ENCODE results near the gene BRD4. TPM values are rescaled to one million over a fixed set of nuclear protein-coding genes. Genes with fewer than 3 reads are reported as not detected.
"Not testable (repeated sequence)": the region's sequence is repeated elsewhere in the genome, so short reads cannot be mapped to it uniquely, and the experiment has no call there.

Gene BRD4
- total RNA-seq, 1 donor, result 29.3 TPM

- H3K9me3 ChIP-seq (ENCODE audit: low read depth, low read length), result no peaks in the 10 kb centered on the region
- no peaks in the 10 kb centered on the region for H3K27me3 ChIP-seq (ENCODE audit: insufficient read depth, low read length)
- no peak overlapping the region for H3K4me3 ChIP-seq (ENCODE audit: low read length)
- H3K4me1 ChIP-seq (ENCODE audit: insufficient read depth, low read length), result no peaks in the 10 kb centered on the region
Observed at GRCh38 chr19:15368798-15369593, 36.7 kb upstream of the BRD4 start.

GRCh38 chr19:15368051-15368632, 35.8 kb upstream of the BRD4 start:
- Histone ChIP-seq H3K4me1 (ENCODE audit: insufficient read depth, low read length) (no peaks in the 10 kb centered on the region), H3K4me3 (ENCODE audit: low read length) (no peak overlapping the region), H3K27me3 (ENCODE audit: insufficient read depth, low read length) (no peaks in the 10 kb centered on the region), H3K9me3 (ENCODE audit: low read depth, low read length) (no peaks in the 10 kb centered on the region)

- no peaks in the 10 kb centered on the region for H3K9me3 ChIP-seq (ENCODE audit: low read depth, low read length)
- no peaks in the 10 kb centered on the region for H3K27me3 ChIP-seq (ENCODE audit: insufficient read depth, low read length)
- no peaks in the 10 kb centered on the region for H3K4me1 ChIP-seq (ENCODE audit: insufficient read depth, low read length)
- no peak overlapping the region for H3K4me3 ChIP-seq (ENCODE audit: low read length)
Observed at GRCh38 chr19:15367439-15367838, 35.1 kb upstream of the BRD4 start.

GRCh38 chr19:15365264-15365663, 32.9 kb upstream of the BRD4 start:
- Histone ChIP-seq H3K4me3 (ENCODE audit: low read length) (no peak overlapping the region), H3K4me1 (ENCODE audit: insufficient read depth, low read length) (no peaks in the 10 kb centered on the region), H3K9me3 (ENCODE audit: low read depth, low read length) (no peaks in the 10 kb centered on the region), H3K27me3 (ENCODE audit: insufficient read depth, low read length) (no peaks in the 10 kb centered on the region)

- H3K27me3 ChIP-seq (ENCODE audit: insufficient read depth, low read length); H3K4me3 ChIP-seq (ENCODE audit: low read length); H3K4me1 ChIP-seq (ENCODE audit: insufficient read depth, low read length); H3K9me3 ChIP-seq (ENCODE audit: low read depth, low read length): not testable (repeated sequence)
Observed at GRCh38 chr19:15363791-15364190, 31.5 kb upstream of the BRD4 start.

- not testable (repeated sequence) for H3K9me3 ChIP-seq (ENCODE audit: low read depth, low read length); H3K4me1 ChIP-seq (ENCODE audit: insufficient read depth, low read length); H3K4me3 ChIP-seq (ENCODE audit: low read length); H3K27me3 ChIP-seq (ENCODE audit: insufficient read depth, low read length)
Observed at GRCh38 chr19:15363048-15363447, 30.7 kb upstream of the BRD4 start.

GRCh38 chr19:15360015-15360414, 27.7 kb upstream of the BRD4 start:
- not testable (repeated sequence) for H3K4me1 ChIP-seq (ENCODE audit: insufficient read depth, low read length); H3K4me3 ChIP-seq (ENCODE audit: low read length); H3K27me3 ChIP-seq (ENCODE audit: insufficient read depth, low read length); H3K9me3 ChIP-seq (ENCODE audit: low read depth, low read length)

GRCh38 chr19:15358918-15359317, 26.6 kb upstream of the BRD4 start:
- Histone ChIP-seq H3K9me3 (ENCODE audit: low read depth, low read length) (no peaks in the 10 kb centered on the region), H3K4me3 (ENCODE audit: low read length) (no peak overlapping the region)

GRCh38 chr19:15357906-15358305, 25.6 kb upstream of the BRD4 start:
- Histone ChIP-seq H3K9me3 (ENCODE audit: low read depth, low read length) (no peaks in the 10 kb centered on the region), H3K4me3 (ENCODE audit: low read length) (no peak overlapping the region), H3K4me1 (ENCODE audit: insufficient read depth, low read length) (no peaks in the 10 kb centered on the region), H3K27me3 (ENCODE audit: insufficient read depth, low read length) (no peaks in the 10 kb centered on the region)

More at GRCh38 chr19:15358918-15359317, 26.6 kb upstream of the BRD4 start:
- Histone ChIP-seq H3K4me1 (ENCODE audit: insufficient read depth, low read length) (no peaks in the 10 kb centered on the region), H3K27me3 (ENCODE audit: insufficient read depth, low read length) (no peaks in the 10 kb centered on the region)

- H3K9me3 ChIP-seq (ENCODE audit: low read depth, low read length), result no peaks in the 10 kb centered on the region
- H3K4me1 ChIP-seq (ENCODE audit: insufficient read depth, low read length), result no peaks in the 10 kb centered on the region
- no peak overlapping the region for H3K4me3 ChIP-seq (ENCODE audit: low read length)
- H3K27me3 ChIP-seq (ENCODE audit: insufficient read depth, low read length), result no peaks in the 10 kb centered on the region
Observed at GRCh38 chr19:15354566-15355296, 22.4 kb upstream of the BRD4 start.

- Histone ChIP-seq H3K9me3 (ENCODE audit: low read depth, low read length) (no peaks in the 10 kb centered on the region), H3K4me1 (ENCODE audit: insufficient read depth, low read length) (no peaks in the 10 kb centered on the region), H3K4me3 (ENCODE audit: low read length) (no peak overlapping the region), H3K27me3 (ENCODE audit: insufficient read depth, low read length) (no peaks in the 10 kb centered on the region)
Observed at GRCh38 chr19:15353908-15354307, 21.6 kb upstream of the BRD4 start.

GRCh38 chr19:15352535-15352934, 20.2 kb upstream of the BRD4 start:
- H3K27me3 ChIP-seq (ENCODE audit: insufficient read depth, low read length); H3K4me1 ChIP-seq (ENCODE audit: insufficient read depth, low read length); H3K9me3 ChIP-seq (ENCODE audit: low read depth, low read length); H3K4me3 ChIP-seq (ENCODE audit: low read length): not testable (repeated sequence)

GRCh38 chr19:15341328-15341727, 9.0 kb upstream of the BRD4 start:
- H3K27me3 ChIP-seq (ENCODE audit: insufficient read depth, low read length); H3K9me3 ChIP-seq (ENCODE audit: low read depth, low read length): not testable (repeated sequence)

GRCh38 chr19:15340086-15340485, 7.7 kb upstream of the BRD4 start:
- no peaks in the 10 kb centered on the region for H3K9me3 ChIP-seq (ENCODE audit: low read depth, low read length)
- no peaks in the 10 kb centered on the region for H3K27me3 ChIP-seq (ENCODE audit: insufficient read depth, low read length)

More at GRCh38 chr19:15341328-15341727, 9.0 kb upstream of the BRD4 start:
- H3K4me3 ChIP-seq (ENCODE audit: low read length); H3K4me1 ChIP-seq (ENCODE audit: insufficient read depth, low read length): not testable (repeated sequence)

GRCh38 chr19:15337202-15337601, 4.9 kb upstream of the BRD4 start:
- Histone ChIP-seq H3K27me3 (ENCODE audit: insufficient read depth, low read length) (no peaks in the 10 kb centered on the region), H3K4me3 (ENCODE audit: low read length) (no peak overlapping the region), H3K4me1 (ENCODE audit: insufficient read depth, low read length) (peaks cover 24% of the 10 kb centered on the region), H3K9me3 (ENCODE audit: low read depth, low read length) (no peaks in the 10 kb centered on the region)

More at GRCh38 chr19:15340086-15340485, 7.7 kb upstream of the BRD4 start:
- Histone ChIP-seq H3K4me1 (ENCODE audit: insufficient read depth, low read length) (no peaks in the 10 kb centered on the region), H3K4me3 (ENCODE audit: low read length) (no peak overlapping the region)

Measured in mononuclear cell (primary cell).